GM23248 (cell line): ENCODE results near the gene ANKH. TPM values are rescaled to one million over a fixed set of nuclear protein-coding genes. Genes with fewer than 3 reads are reported as not detected.

Experiments
- DNase-seq: peaks from one replicate; pipeline ENCODE4 v3.0.0-alpha.2; 2015
- H2AFZ ChIP-seq: fragments of 200-600 bp; sonication (generic); 2 replicates; pipeline ENCODE4 v1.6.1; 2016; ENCODE audit warnings: antibody characterized with exemption
- H3F3A ChIP-seq: fragments of 200-600 bp; sonication (generic); 2 replicates; pipeline ENCODE4 v1.6.1; 2016; ENCODE audit warnings: mild to moderate bottlenecking, antibody characterized with exemption, mixed run types; ENCODE audit not compliant: insufficient read depth
- H3K27ac ChIP-seq: fragments of 200-600 bp; sonication (generic); 2 replicates; pipeline ENCODE4 v1.5.1; 2016; ENCODE audit warnings: mild to moderate bottlenecking
- H3K27me3 ChIP-seq: fragments of 200-600 bp; sonication (generic); replicated peaks from 2 replicates; pipeline ENCODE4 v1.6.1; 2016; ENCODE audit warnings: mild to moderate bottlenecking; ENCODE audit not compliant: insufficient read depth
- H3K36me3 ChIP-seq: fragments of 200-600 bp; sonication (generic); 2 replicates; pipeline ENCODE4 v1.6.1; 2016; ENCODE audit warnings: low read depth, mild to moderate bottlenecking
- H3K4me1 ChIP-seq: fragments of 200-600 bp; sonication (generic); 2 replicates; pipeline ENCODE4 v1.6.1; 2016; ENCODE audit warnings: mild to moderate bottlenecking; ENCODE audit not compliant: insufficient read depth
- H3K4me2 ChIP-seq: fragments of 200-600 bp; sonication (generic); one replicate; pipeline ENCODE4 v1.6.1; 2016; ENCODE audit warnings: mild to moderate bottlenecking; ENCODE audit not compliant: unreplicated experiment
- H3K4me3 ChIP-seq: fragments of 200-600 bp; sonication (generic); 2 replicates; pipeline ENCODE4 v1.5.1; 2016; ENCODE audit warnings: mild to moderate bottlenecking
- H3K79me2 ChIP-seq: fragments of 200-600 bp; sonication (generic); 2 replicates; pipeline ENCODE4 v1.6.1; 2016; ENCODE audit warnings: mild to moderate bottlenecking; ENCODE audit not compliant: insufficient read depth
- H3K9ac ChIP-seq: fragments of 200-600 bp; sonication (generic); 2 replicates; pipeline ENCODE4 v1.6.1; 2016; ENCODE audit warnings: mild to moderate bottlenecking
- H3K9me2 ChIP-seq: fragments of 200-600 bp; sonication (generic); 2 replicates; pipeline ENCODE4 v1.6.1; 2016; ENCODE audit warnings: mixed run types, mild to moderate bottlenecking, moderate library complexity; ENCODE audit not compliant: insufficient read depth
- H3K9me3 ChIP-seq: fragments of 200-600 bp; sonication (generic); one replicate; pipeline ENCODE4 v1.6.1; 2017; ENCODE audit warnings: low read depth
- H4K20me1 ChIP-seq: fragments of 200-600 bp; sonication (generic); 2 replicates; pipeline ENCODE4 v1.6.0; 2016; ENCODE audit not compliant: insufficient read depth
- EZH2 ChIP-seq: fragments of 200-600 bp; sonication (generic); IDR thresholded peaks from 2 replicates; pipeline ENCODE4 v1.6.1; 2018; ENCODE audit warnings: antibody characterized with exemption, mild to moderate bottlenecking; ENCODE audit not compliant: insufficient read depth, poor library complexity, severe bottlenecking
- EZH2phosphoT487 ChIP-seq: fragments of 200-600 bp; sonication (generic); IDR thresholded peaks from 2 replicates; pipeline ENCODE4 v1.6.1; 2018; ENCODE audit warnings: antibody characterized with exemption, moderate library complexity, mild to moderate bottlenecking, low read depth; ENCODE audit not compliant: insufficient read depth
- WGBS, 2 experiments: methylation state at CpG; one replicate each; pipeline ENCODE4 v1.1.6; 2015 to 2017; ENCODE audit warnings: low lambda C conversion rate in 2 of 2, low coverage in 1 of 2; ENCODE audit errors: missing lambda C conversion rate in 2 of 2; 5-methylcytosine and 5-hydroxymethylcytosine counted together
- in situ Hi-C: fragments of 300-500 bp; cut with MboI; formaldehyde crosslinking; loops from 2 replicates; pipeline ENCODE4 v1.15.0; 2020
- polyA plus RNA-seq: library from polyadenylated mRNA; unstranded; fragments of >200 nt; fragmentation: Nextera tagmentation; extraction: Ambion mirVana; gene quantifications from 2 replicates; pipeline ENCODE4 v1.2.1, GENCODE V29; 2016
- total RNA-seq: library from RNA; depleted of rRNA; stranded (reverse); fragments of >200 nt; shearing (Covaris generic); gene quantifications from 2 replicates; pipeline ENCODE4 v1.2.3, GENCODE V29; 2014

The ANKH gene
- total and polyA plus RNA-seq, 2 experiments from 2014 or later = 45.9 to 47.6 TPM

- TF ChIP-seq EZH2 = no peak
- no peak for TF ChIP-seq EZH2phosphoT487
- Histone ChIP-seq H3K36me3 (no peaks in the 10 kb centered on the region), H3F3A (peaks cover 25% of the 10 kb centered on the region), H3K9ac (no peak overlapping the region), H3K9me3 (no peaks in the 10 kb centered on the region), H3K4me1 (peaks cover 26% of the 10 kb centered on the region), H3K79me2 (no peaks in the 10 kb centered on the region), H4K20me1 (no peaks in the 10 kb centered on the region), H3K9me2 (no peaks in the 10 kb centered on the region), H3K27ac (no peak overlapping the region), H2AFZ (no peak overlapping the region), H3K4me2 (peak overlapping the region; percentile 9), H3K27me3 (no peaks in the 10 kb centered on the region), H3K4me3 (no peak overlapping the region)
- 93 to 98% methylated on average over 7 of the region's 7 CpGs for WGBS, 2 experiments
- in situ Hi-C loops = no loop called here
- DNase-seq = peak; percentile 60
Observed at GRCh38 chr5:14721990-14722656, 149.5 kb downstream of the ANKH start.

- peak overlapping the region; percentile 88 for H3K27ac ChIP-seq
- H4K20me1 ChIP-seq = no peaks in the 10 kb centered on the region
- H3K36me3 ChIP-seq = peaks cover 4% of the 10 kb centered on the region; the same call in 1 of the 2 replicates
- H3K4me1 ChIP-seq = peaks cover 19% of the 10 kb centered on the region
- H3K9me2 ChIP-seq = no peaks in the 10 kb centered on the region
- peak overlapping the region; percentile 49 for H3K9ac ChIP-seq
- no peak overlapping the region for H3K4me3 ChIP-seq
- no peak for TF ChIP-seq EZH2
- no peak for TF ChIP-seq EZH2phosphoT487
- peak; percentile 84 for DNase-seq
- H3F3A ChIP-seq = peaks cover 25% of the 10 kb centered on the region
- no peaks in the 10 kb centered on the region for H3K9me3 ChIP-seq
- no peaks in the 10 kb centered on the region for H3K27me3 ChIP-seq
- no peak overlapping the region for H2AFZ ChIP-seq
- H3K79me2 ChIP-seq = no peaks in the 10 kb centered on the region
- H3K4me2 ChIP-seq = peak overlapping the region; percentile 11
- in situ Hi-C loops = no loop called here
- 68 to 80% methylated on average over 3 of the region's 3 CpGs for WGBS, 2 experiments
Observed at GRCh38 chr5:14720236-14720923, 151.2 kb downstream of the ANKH start.

GRCh38 chr5:14718778-14719177, 152.8 kb downstream of the ANKH start:
- Histone ChIP-seq H3K9ac (no peak overlapping the region), H4K20me1 (no peaks in the 10 kb centered on the region), H3F3A (peaks cover 25% of the 10 kb centered on the region), H3K4me3 (no peak overlapping the region), H3K27me3 (no peaks in the 10 kb centered on the region), H3K4me2 (no peak overlapping the region), H3K36me3 (peaks cover 4% of the 10 kb centered on the region; the same call in 1 of the 2 replicates), H3K9me2 (no peaks in the 10 kb centered on the region), H3K9me3 (no peaks in the 10 kb centered on the region), H2AFZ (no peak overlapping the region), H3K79me2 (no peaks in the 10 kb centered on the region), H3K27ac (no peak overlapping the region), H3K4me1 (peaks cover 19% of the 10 kb centered on the region)
- DNase-seq = no peak
- 96% methylated on average over 5 of the region's 5 CpGs for WGBS, 2 experiments
- in situ Hi-C loops = no loop called here
- TF ChIP-seq EZH2phosphoT487 (no peak), EZH2 (no peak)

- Histone ChIP-seq H3K9me3 (no peaks in the 10 kb centered on the region), H2AFZ (no peak overlapping the region), H3K79me2 (no peaks in the 10 kb centered on the region), H3K36me3 (peaks cover 4% of the 10 kb centered on the region; the same call in 1 of the 2 replicates), H3K9ac (no peak overlapping the region), H3K9me2 (no peaks in the 10 kb centered on the region), H4K20me1 (no peaks in the 10 kb centered on the region), H3K27ac (no peak overlapping the region), H3K4me1 (peaks cover 19% of the 10 kb centered on the region), H3K4me3 (no peak overlapping the region), H3K4me2 (no peak overlapping the region), H3F3A (peaks cover 23% of the 10 kb centered on the region), H3K27me3 (no peaks in the 10 kb centered on the region)
- WGBS, 2 experiments = 68 to 70% methylated on average over 13 of the region's 13 CpGs
- in situ Hi-C loops = no loop called here
- DNase-seq = no peak
- no peak for TF ChIP-seq EZH2phosphoT487
- no peak for TF ChIP-seq EZH2
Observed at GRCh38 chr5:14716755-14717752, 154.5 kb downstream of the ANKH start.
